Measurements from ENCODE around the gene SMAGP.
"Not testable (repeated sequence)": the region's sequence is repeated elsewhere in the genome, so short reads cannot be mapped to it uniquely, and the experiment has no call there.

GRCh38 chr12:51272810-51273209 is 2.6 kb upstream of the SMAGP start:
- not testable (repeated sequence) for TF ChIP-seq POLR2A (IDR thresholded peaks at IDR 0.05; ENCODE audit: low read length); GATA1 (IDR thresholded peaks at IDR 0.05; ENCODE audit: low read depth, low read length)
